Karpas-422 (cell line): Measurements from ENCODE around the gene COL1A2. TPM values are rescaled to one million over a fixed set of nuclear protein-coding genes. Genes with fewer than 3 reads are reported as not detected.

Source experiments
- DNase-seq: peaks from one replicate; pipeline ENCODE4 v3.0.0-alpha.2; 2015
- H2AFZ ChIP-seq: fragments of 200-600 bp; sonication (generic); 2 replicates; pipeline ENCODE4 v1.6.1; 2014; ENCODE audit warnings: antibody characterized with exemption, low read length, mixed read lengths
- H3K27ac ChIP-seq: fragments of 200-600 bp; sonication (generic); 2 replicates; pipeline ENCODE4 v1.5.1; 2014; ENCODE audit warnings: mild to moderate bottlenecking, low read length, moderate library complexity
- H3K27me3 ChIP-seq: fragments of 200-600 bp; sonication (generic); 2 replicates; pipeline ENCODE4 v1.6.1; 2014; ENCODE audit warnings: low read length, mixed read lengths
- H3K36me3 ChIP-seq: fragments of 200-600 bp; sonication (generic); 2 replicates; pipeline ENCODE4 v1.6.1; 2014; ENCODE audit warnings: low read length, mixed read lengths; ENCODE audit not compliant: insufficient read depth
- H3K4me1 ChIP-seq: fragments of 200-600 bp; sonication (generic); 2 replicates; pipeline ENCODE4 v1.6.1; 2014; ENCODE audit warnings: mild to moderate bottlenecking, low read length, mixed read lengths
- H3K4me2 ChIP-seq: fragments of 200-600 bp; sonication (generic); 2 replicates; pipeline ENCODE4 v1.6.1; 2014; ENCODE audit warnings: low read length, low read depth, mild to moderate bottlenecking; ENCODE audit not compliant: poor library complexity, severe bottlenecking
- H3K4me3 ChIP-seq: fragments of 200-600 bp; sonication (generic); 2 replicates; pipeline ENCODE4 v1.5.1; 2014; ENCODE audit warnings: mild to moderate bottlenecking, antibody characterized with exemption, low read length, mixed read lengths
- H3K79me2 ChIP-seq: fragments of 200-600 bp; sonication (generic); 2 replicates; pipeline ENCODE4 v1.6.1; 2014; ENCODE audit warnings: mild to moderate bottlenecking, low read length, mixed read lengths
- H3K9ac ChIP-seq: fragments of 200-600 bp; sonication (generic); 2 replicates; pipeline ENCODE4 v1.6.0; 2014; ENCODE audit warnings: low read length
- H3K9me2 ChIP-seq: fragments of 200-600 bp; sonication (generic), shearing (Covaris generic); replicated peaks from 2 replicates; pipeline ENCODE4 v1.6.0; 2014; ENCODE audit warnings: mild to moderate bottlenecking, low read length, moderate library complexity; ENCODE audit not compliant: insufficient read depth
- H3K9me3 ChIP-seq: fragments of 300-700, 200-600 bp; sonication (generic); 2 replicates; pipeline ENCODE4 v1.6.1; 2014; ENCODE audit warnings: low read length, mixed read lengths
- H4K20me1 ChIP-seq: fragments of 200-600 bp; sonication (generic); 2 replicates; pipeline ENCODE4 v1.6.1; 2014; ENCODE audit warnings: mild to moderate bottlenecking, antibody characterized with exemption, low read length, low read depth; ENCODE audit not compliant: insufficient read depth
- total RNA-seq: library from RNA; depleted of rRNA; stranded (reverse); fragments of >200 nt; shearing (Covaris generic); gene quantifications from 2 replicates; pipeline ENCODE4 v1.2.3, GENCODE V29; 2014; ENCODE audit warnings: low replicate concordance

Gene COL1A2
- total RNA-seq, 1 experiment from 2014 or later, result not detected

GRCh38 chr7:94386416-94386815 lies 8.3 kb upstream of the COL1A2 start:
- Histone ChIP-seq H3K9ac (no peak overlapping the region), H3K9me3 (no peaks in the 10 kb centered on the region), H4K20me1 (no peaks in the 10 kb centered on the region), H3K79me2 (no peaks in the 10 kb centered on the region), H3K4me3 (no peak overlapping the region), H3K4me1 (no peaks in the 10 kb centered on the region), H3K36me3 (no peaks in the 10 kb centered on the region), H3K27ac (no peak overlapping the region), H2AFZ (no peak overlapping the region), H3K4me2 (no peak overlapping the region), H3K9me2 (no peaks in the 10 kb centered on the region), H3K27me3 (no peaks in the 10 kb centered on the region)
- no peak for DNase-seq

- Histone ChIP-seq H3K9ac (no peak overlapping the region), H3K36me3 (no peaks in the 10 kb centered on the region), H3K27ac (no peak overlapping the region), H3K9me3 (no peaks in the 10 kb centered on the region), H3K79me2 (no peaks in the 10 kb centered on the region), H4K20me1 (no peaks in the 10 kb centered on the region), H3K9me2 (no peaks in the 10 kb centered on the region), H3K4me2 (no peak overlapping the region), H3K27me3 (no peaks in the 10 kb centered on the region), H3K4me3 (no peak overlapping the region), H3K4me1 (no peaks in the 10 kb centered on the region), H2AFZ (no peak overlapping the region)
- DNase-seq, result no peak
These were observed 6.2 kb upstream of the COL1A2 start for GRCh38 chr7:94388540-94388939.

- Histone ChIP-seq H3K4me1 (no peaks in the 10 kb centered on the region), H3K9me3 (no peaks in the 10 kb centered on the region), H3K27me3 (no peaks in the 10 kb centered on the region), H3K79me2 (no peaks in the 10 kb centered on the region), H2AFZ (no peak overlapping the region), H3K9me2 (no peaks in the 10 kb centered on the region), H3K9ac (no peak overlapping the region), H3K4me2 (no peak overlapping the region), H3K36me3 (no peaks in the 10 kb centered on the region), H4K20me1 (no peaks in the 10 kb centered on the region), H3K4me3 (no peak overlapping the region), H3K27ac (no peak overlapping the region)
- DNase-seq, result no peak
These were observed 5.3 kb upstream of the COL1A2 start for GRCh38 chr7:94389381-94389780.

GRCh38 chr7:94391726-94392392 lies 2.8 kb upstream of the COL1A2 start:
- Histone ChIP-seq H2AFZ (no peak overlapping the region), H3K27ac (no peak overlapping the region), H4K20me1 (no peaks in the 10 kb centered on the region), H3K4me3 (no peak overlapping the region), H3K79me2 (no peaks in the 10 kb centered on the region), H3K4me2 (no peak overlapping the region), H3K9ac (no peak overlapping the region), H3K9me2 (no peaks in the 10 kb centered on the region), H3K27me3 (no peaks in the 10 kb centered on the region), H3K4me1 (no peaks in the 10 kb centered on the region), H3K36me3 (no peaks in the 10 kb centered on the region), H3K9me3 (no peaks in the 10 kb centered on the region)
- no peak for DNase-seq

GRCh38 chr7:94392393-94392786 lies 2.3 kb upstream of the COL1A2 start:
- no peak overlapping the region for H3K27ac ChIP-seq
- no peaks in the 10 kb centered on the region for H3K9me3 ChIP-seq
- H3K4me3 ChIP-seq, result no peak overlapping the region
- no peaks in the 10 kb centered on the region for H3K27me3 ChIP-seq
- DNase-seq, result no peak
- H3K9me2 ChIP-seq, result no peaks in the 10 kb centered on the region
- no peaks in the 10 kb centered on the region for H3K4me1 ChIP-seq
- H2AFZ ChIP-seq, result no peak overlapping the region
- H4K20me1 ChIP-seq, result no peaks in the 10 kb centered on the region
- H3K36me3 ChIP-seq, result no peaks in the 10 kb centered on the region
- H3K4me2 ChIP-seq, result no peak overlapping the region
- H3K79me2 ChIP-seq, result no peaks in the 10 kb centered on the region
- no peak overlapping the region for H3K9ac ChIP-seq

- no peak for DNase-seq
- H3K9ac ChIP-seq, result no peak overlapping the region
These were observed 1.2 kb upstream of the COL1A2 start for GRCh38 chr7:94393246-94394108.

GRCh38 chr7:94394109-94394436 lies 622 bp upstream of the COL1A2 start:
- Histone ChIP-seq H3K9me2 (no peaks in the 10 kb centered on the region), H3K36me3 (no peaks in the 10 kb centered on the region), H3K4me1 (no peaks in the 10 kb centered on the region), H2AFZ (no peak overlapping the region), H3K27ac (no peak overlapping the region), H3K9me3 (no peaks in the 10 kb centered on the region), H3K4me3 (no peak overlapping the region), H3K9ac (no peak overlapping the region), H4K20me1 (no peaks in the 10 kb centered on the region), H3K4me2 (no peak overlapping the region), H3K79me2 (no peaks in the 10 kb centered on the region), H3K27me3 (no peaks in the 10 kb centered on the region)
- no peak for DNase-seq

More at GRCh38 chr7:94393246-94394108, 1.2 kb upstream of the COL1A2 start:
- H3K4me3 ChIP-seq, result no peak overlapping the region
- no peaks in the 10 kb centered on the region for H3K9me2 ChIP-seq
- no peaks in the 10 kb centered on the region for H3K79me2 ChIP-seq
- H4K20me1 ChIP-seq, result no peaks in the 10 kb centered on the region
- H3K27me3 ChIP-seq, result no peaks in the 10 kb centered on the region
- H3K36me3 ChIP-seq, result no peaks in the 10 kb centered on the region
- no peaks in the 10 kb centered on the region for H3K9me3 ChIP-seq
- no peak overlapping the region for H3K27ac ChIP-seq
- no peak overlapping the region for H2AFZ ChIP-seq
- no peak overlapping the region for H3K4me2 ChIP-seq
- H3K4me1 ChIP-seq, result no peaks in the 10 kb centered on the region

GRCh38 chr7:94395141-94396036 lies 694 bp downstream of the COL1A2 start:
- H3K4me2 ChIP-seq, result no peak overlapping the region

More at GRCh38 chr7:94395141-94396036, 694 bp downstream of the COL1A2 start:
- DNase-seq, result peak; percentile 87
- Histone ChIP-seq H2AFZ (no peak overlapping the region), H3K36me3 (no peaks in the 10 kb centered on the region), H3K27me3 (no peaks in the 10 kb centered on the region), H3K27ac (no peak overlapping the region), H3K4me3 (no peak overlapping the region), H3K9ac (no peak overlapping the region), H3K9me2 (no peaks in the 10 kb centered on the region), H4K20me1 (no peaks in the 10 kb centered on the region), H3K9me3 (no peaks in the 10 kb centered on the region), H3K4me1 (peaks cover 8% of the 10 kb centered on the region), H3K79me2 (no peaks in the 10 kb centered on the region)
